ENCODE results near the gene ANKRD34C.
"Not testable (repeated sequence)": the region's sequence is repeated elsewhere in the genome, so short reads cannot be mapped to it uniquely, and the experiment has no call there.

Gene ANKRD34C

GRCh38 chr15:79311901-79312553 is 29.5 kb downstream of the ANKRD34C start:
- DNase-seq: no peak

- DNase-seq: no peak
Measured at GRCh38 chr15:79314186-79314585, 31.7 kb downstream of the ANKRD34C start.

- no peak for DNase-seq
Measured at GRCh38 chr15:79314811-79315210, 32.3 kb downstream of the ANKRD34C start.

- DNase-seq: no peak
Measured at GRCh38 chr15:79315623-79316328, 33.3 kb downstream of the ANKRD34C start.

GRCh38 chr15:79316864-79317263 is 34.3 kb downstream of the ANKRD34C start:
- DNase-seq: no peak

GRCh38 chr15:79319973-79320372 is 37.5 kb downstream of the ANKRD34C start:
- not testable (repeated sequence) for DNase-seq

- no peak for DNase-seq
Measured at GRCh38 chr15:79321876-79322275, 39.4 kb downstream of the ANKRD34C start.

- no peak for DNase-seq
Measured at GRCh38 chr15:79322306-79322705, 39.8 kb downstream of the ANKRD34C start.

- DNase-seq: no peak
Measured at GRCh38 chr15:79322945-79323344, 40.4 kb downstream of the ANKRD34C start.

GRCh38 chr15:79329171-79329611 is 46.7 kb downstream of the ANKRD34C start:
- DNase-seq: peak; percentile 80
